GM18873 (cell line): ENCODE measurements around the gene HSPA4L.

Source experiments
- ATAC-seq: cut with Tn5 transposase; IDR thresholded peaks from one replicate; pipeline ENCODE4 v1.9.1; 2021; ENCODE audit warnings: mild to moderate bottlenecking, moderate library complexity, moderate number of reproducible peaks; ENCODE audit not compliant: unreplicated experiment, low FRiP score

Gene HSPA4L

GRCh38 chr4:127783026-127783769 lies 1.1 kb downstream of the HSPA4L start:
- ATAC-seq = no peak

DNA sequence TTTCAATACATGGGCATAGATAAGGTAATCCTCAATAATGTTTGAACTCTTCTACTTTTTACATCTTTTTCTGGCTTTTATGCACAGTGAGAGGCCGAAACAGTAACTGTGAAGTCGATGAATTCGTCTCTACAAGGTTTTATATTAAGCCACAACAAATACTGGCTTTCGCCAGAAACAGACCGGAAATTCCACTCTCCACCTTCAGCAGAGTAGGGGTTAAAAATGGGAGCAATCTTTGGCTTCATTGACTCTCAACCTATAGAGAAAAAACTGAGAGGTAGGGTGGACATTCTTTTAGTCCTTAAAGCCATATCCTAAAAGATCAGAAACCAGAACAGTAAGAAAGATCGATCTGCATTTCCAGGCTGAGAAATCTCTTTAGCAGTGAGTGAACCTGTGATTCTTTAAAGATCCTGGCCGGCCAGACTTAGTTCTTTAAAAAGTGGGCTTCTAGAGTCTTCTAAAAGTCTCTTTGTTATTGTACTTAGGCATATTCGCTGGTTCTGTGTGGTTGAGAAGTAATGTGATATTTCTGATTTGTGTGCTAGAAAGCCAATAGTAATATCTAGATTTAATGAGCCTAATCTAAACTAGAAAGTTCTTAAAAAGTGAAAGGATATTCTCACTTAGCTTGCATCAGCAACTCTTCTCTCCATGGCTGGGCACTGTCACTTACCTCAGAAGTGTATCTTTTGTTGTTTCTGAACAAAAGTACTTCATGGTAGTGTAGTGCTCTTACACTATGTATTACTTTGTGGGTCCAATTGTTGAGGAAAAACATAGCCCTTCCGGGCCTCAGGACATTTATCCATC lies 2.0 kb downstream of the HSPA4L start:
- no peak for ATAC-seq

- ATAC-seq = peak; percentile 48
Observed at GRCh38 chr4:127788517-127788916, 6.4 kb downstream of the HSPA4L start.

DNA sequence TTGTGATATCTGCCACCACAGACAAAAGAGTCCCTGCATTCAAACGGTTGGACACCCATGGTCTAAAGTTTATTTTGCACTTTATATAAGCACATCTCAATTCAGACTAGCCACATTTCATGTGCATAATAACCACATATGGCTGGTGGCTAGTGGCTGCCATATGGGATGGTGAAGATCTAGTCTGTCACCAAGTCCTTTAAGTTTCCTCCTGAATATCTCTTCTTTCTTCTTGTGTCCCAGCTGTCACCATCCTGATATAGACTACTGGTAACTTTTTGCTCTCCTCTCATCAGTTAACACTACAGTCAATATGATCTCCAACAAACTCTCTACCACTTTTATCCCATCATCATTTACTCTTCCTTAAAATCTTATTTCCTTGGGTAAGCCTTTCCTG lies 9.3 kb downstream of the HSPA4L start:
- no peak for ATAC-seq

DNA sequence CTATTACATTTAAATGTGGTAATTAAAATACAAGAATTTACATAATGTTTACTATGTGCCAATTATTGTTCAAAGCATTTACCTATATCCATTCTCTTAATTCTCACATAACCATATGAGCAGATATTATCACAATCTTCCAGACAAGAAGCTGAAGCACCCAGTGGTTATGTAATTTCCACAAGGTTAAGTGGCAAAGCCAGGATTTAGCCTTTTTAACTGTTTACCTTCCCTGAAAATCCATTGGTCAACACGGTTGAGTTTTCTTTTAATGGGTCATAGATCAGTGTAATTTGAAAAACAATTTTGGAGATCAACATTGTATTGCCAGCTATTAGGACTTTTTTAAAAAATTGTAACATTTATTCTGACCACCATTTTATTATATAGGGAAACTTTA lies 11.4 kb downstream of the HSPA4L start:
- ATAC-seq = no peak

DNA sequence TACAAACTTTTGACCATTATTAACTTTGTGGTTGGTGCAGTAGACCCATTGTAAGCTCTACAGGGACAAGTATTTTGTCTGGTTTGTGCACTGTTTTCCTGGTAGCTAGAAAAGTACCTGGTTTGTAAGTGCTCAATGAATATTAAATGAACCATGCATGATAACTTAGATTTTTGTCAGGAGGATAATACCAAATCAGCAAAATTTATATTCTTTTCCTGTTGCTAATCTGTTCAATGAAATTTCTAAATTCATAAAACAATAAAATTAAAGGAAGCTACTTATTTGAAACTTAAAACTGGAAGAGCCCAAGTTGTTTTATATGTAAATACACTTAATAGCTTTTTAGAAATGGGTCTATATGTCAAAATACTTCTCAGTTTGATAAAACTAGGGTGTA lies 17.6 kb downstream of the HSPA4L start:
- ATAC-seq = no peak

DNA sequence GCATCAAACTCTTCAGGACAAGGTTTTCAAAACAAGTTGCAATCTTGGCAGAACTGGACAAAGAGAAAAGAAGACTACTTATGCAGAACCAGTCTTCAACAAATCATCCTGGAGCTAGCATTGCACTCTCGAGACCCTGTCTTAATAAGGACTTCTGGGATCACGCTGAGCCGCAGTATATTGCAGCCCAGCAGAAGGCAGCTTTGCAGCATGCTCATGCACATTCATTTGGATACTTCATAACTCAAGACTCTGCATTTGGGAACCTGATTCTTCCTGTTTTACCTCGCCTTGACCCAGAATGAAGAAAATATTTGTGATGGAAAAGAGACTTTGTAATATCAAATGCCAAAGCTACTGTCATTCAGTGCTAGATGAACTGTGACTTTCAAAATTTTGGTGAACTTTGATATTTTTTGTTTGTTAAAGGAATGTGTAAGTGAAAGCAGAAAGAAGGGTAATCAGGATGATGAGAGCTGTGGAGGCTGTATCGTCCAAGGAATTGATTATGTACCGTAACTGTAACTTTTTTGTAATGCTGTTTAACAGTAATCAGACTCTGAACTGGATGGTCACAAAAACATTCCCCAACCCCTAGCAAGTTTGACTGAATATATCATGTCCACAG lies 27.2 kb downstream of the HSPA4L start:
- ATAC-seq = no peak

- no peak for ATAC-seq
Observed at GRCh38 chr4:127810551-127810950, 28.4 kb downstream of the HSPA4L start.

- ATAC-seq = no peak
Observed at GRCh38 chr4:127822430-127822829, 40.3 kb downstream of the HSPA4L start.

DNA sequence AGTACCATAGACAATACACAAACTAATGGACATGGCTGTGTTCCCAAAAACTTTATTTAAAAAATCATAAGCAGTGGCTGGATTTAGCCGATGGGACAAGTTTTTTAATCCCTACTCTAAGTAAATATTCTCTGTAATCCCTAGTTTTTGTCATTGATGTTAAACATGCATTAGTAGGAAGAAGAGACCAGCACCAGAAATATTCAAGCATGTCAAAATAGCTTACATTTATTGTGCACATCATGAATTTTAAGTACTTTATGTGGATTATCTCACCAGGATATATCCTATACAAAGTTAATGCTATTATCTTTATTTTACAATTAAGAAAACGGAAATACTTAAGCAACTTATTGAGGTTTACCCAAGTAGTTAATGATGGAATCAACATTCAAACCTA lies 46.0 kb downstream of the HSPA4L start:
- ATAC-seq = no peak

DNA sequence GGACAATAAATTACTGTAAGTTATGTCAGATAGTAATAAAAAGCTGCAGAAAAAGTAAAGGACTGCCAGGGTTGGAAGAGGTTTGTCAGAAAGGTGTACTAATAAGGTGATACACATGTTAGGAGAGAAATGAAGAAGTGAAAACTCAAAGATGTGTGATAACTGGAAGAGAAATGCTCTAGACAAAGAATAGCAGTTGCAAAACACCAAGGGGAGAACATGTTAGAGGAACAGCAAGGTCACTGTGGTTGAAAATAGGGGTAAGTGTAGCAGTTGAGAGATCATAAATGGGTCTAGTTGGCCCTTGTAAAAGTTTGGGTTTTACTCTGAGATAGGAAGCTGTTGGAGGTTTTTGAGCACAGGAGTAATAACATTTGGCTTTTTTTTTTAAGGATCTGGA lies 46.9 kb downstream of the HSPA4L start:
- ATAC-seq = peak; percentile 79

- ATAC-seq = peak; percentile 63
Observed at GRCh38 chr4:127832585-127832984, 50.5 kb downstream of the HSPA4L start.

DNA sequence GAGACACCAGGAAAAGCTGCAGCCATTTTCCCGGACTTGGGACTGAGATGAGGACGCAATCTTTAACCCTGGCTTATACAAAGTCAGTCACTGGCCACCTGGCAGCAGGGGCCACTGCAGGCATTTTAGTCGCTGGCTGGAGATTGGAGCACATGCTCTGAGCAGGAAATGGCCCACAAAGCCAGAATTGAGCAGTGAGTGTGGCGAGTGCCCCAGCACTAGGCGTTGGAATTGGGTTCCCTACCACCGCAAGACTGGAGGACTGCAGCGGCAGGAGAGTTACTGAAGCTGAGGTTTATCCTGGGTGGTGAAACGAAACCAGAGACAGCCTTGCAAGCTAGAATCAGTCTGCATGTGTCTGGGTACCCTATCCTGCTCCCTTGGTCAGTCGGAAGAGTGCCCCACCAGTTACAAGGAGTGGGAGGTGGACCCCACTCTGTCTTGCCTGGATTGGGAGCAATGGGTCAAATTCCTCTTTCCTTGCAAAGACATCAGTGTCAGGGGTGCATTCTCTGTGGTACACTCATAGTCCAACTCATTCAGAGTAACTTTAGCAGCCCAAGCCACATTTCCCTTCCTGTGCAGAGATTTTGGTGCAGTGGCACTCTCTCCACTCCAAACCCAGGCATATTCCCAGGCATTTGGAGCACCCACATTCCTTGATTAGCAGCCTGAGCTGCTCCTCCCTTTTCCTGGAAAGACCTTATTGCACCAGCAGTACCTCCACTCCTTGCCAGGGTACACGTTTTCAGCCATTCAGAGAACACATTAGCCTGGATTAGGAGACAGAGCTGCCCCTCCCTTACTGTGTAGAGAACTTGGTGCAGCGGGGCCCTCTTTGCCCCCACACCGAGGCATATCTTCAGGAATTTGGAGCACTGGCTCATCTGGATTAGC lies 61.8 kb downstream of the HSPA4L start:
- ATAC-seq = no peak

GRCh38 chr4:127844601-127845116 lies 62.5 kb downstream of the HSPA4L start:
- no peak for ATAC-seq

DNA sequence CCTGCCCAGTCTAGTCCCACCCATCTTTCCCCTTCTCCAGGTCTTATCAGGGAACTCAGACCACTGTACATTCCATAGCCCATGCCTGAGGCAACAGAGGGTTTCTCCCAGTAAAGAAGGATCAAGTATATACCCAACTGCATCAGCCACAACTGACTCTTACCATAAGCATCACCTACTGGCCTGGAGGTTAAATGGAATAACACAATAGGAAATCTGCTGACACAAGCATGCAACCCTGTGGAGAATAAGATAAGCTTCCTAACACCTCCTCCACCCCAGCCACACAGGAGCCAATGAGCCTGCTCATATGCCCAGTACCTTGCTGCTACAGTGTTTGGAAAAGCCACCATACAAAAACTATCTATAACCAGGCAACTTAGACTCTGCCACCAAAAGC lies 63.9 kb downstream of the HSPA4L start:
- no peak for ATAC-seq

GRCh38 chr4:127846765-127847164 lies 64.6 kb downstream of the HSPA4L start:
- ATAC-seq = no peak

- no peak for ATAC-seq
Observed at GRCh38 chr4:127849505-127850234, 67.5 kb downstream of the HSPA4L start.

DNA sequence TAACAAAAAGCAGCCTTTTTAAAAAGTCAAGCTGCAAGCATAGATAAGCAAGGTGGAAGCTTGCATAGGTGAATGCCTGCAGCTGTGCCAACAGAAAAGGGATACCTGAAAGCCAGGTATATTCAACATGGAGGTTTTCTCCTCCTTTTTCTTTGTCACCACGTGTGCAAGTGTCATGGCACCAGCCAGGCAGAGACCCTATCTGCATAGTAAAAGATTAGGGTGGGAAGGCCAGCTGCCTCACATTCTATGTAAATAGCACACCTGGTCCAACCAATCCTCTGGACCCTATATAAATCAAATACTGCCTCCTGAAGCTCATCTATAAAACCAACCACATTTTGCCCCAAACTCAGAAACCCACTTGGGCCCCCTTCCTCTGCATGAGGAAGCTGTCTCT lies 70.5 kb downstream of the HSPA4L start:
- ATAC-seq = no peak

DNA sequence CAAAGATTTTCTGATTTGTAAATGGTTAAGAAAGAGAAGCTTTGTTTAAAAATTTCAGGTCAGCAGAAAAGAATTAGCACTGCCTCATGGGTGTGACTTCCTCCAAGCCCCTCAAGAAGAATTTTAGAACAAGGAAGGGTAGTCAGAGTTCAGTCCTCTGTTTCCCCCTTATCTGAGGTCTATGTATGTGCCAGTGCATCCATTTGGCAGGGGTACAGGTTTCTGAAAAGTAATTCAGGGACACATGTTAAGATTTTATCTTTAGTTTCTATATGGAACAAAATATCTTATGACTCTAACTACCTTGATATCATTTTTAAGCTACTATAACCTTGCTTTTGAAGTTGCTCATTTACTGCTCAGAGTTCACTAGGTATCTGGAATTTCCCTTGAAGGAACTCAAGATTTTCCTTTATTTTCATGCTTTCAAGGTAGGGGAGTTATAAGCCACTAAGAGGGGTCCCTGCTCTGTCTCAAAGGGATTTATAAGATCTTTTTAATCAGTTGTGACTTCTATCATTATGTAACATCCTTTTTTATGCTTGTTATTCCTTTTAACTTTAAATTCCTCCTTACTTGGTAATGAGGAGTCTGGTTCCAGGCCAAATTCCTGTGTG lies 74.2 kb downstream of the HSPA4L start:
- ATAC-seq = peak; percentile 12
